A549 treated with ZK216348 at 1 μM for 4 hours (cell line): ENCODE measurements around the gene KRTAP9-6. TPM values are rescaled to one million over a fixed set of nuclear protein-coding genes. Genes with fewer than 3 reads are reported as not detected.

Source experiments
- total RNA-seq: library from RNA; stranded (reverse); fragments of 200-300 nt; extraction: Qiagen RNA extraction; gene quantifications from 5 replicates; pipeline ENCODE4 v1.2.3, GENCODE V29; 2022; ENCODE audit warnings: low read depth

KRTAP9-6 gene
- not detected in 5 replicates for total RNA-seq

GRCh38 chr17:41265078-41265477 is at the start of gene KRTAP9-6:
TSS of gene KRTAP9-6 (plus strand) at chr17:41265378. CDS start at chr17:41265378, 0 bp downstream.

GRCh38 chr17:41226598-41227095 is 38.5 kb upstream of the KRTAP9-6 start, which contains the start of gene KRTAP9-2:
TSS of gene KRTAP9-2 (plus strand) at chr17:41226648. CDS start at chr17:41226655, 7 bp downstream.

GRCh38 chr17:41232399-41233105 is 32.6 kb upstream of the KRTAP9-6 start, which contains the start of gene KRTAP9-3:
TSS of gene KRTAP9-3 (plus strand) at chr17:41232449. CDS start at chr17:41232502, 53 bp downstream.

GRCh38 chr17:41237949-41238437 is 27.2 kb upstream of the KRTAP9-6 start, which contains the start of gene KRTAP9-8:
TSS of gene KRTAP9-8 (plus strand) at chr17:41237999. CDS start at chr17:41238052, 53 bp downstream.

GRCh38 chr17:41249637-41250240 is 15.4 kb upstream of the KRTAP9-6 start, which contains the start of gene KRTAP9-4:
TSS of gene KRTAP9-4 (plus strand) at chr17:41249687. CDS start at chr17:41249721, 34 bp downstream.

GRCh38 chr17:41255381-41256290 is 9.5 kb upstream of the KRTAP9-6 start, which contains the start of gene KRTAP9-9:
TSS of gene KRTAP9-9 (plus strand) at chr17:41255384.

GRCh38 chr17:41275648-41276190 is 10.5 kb downstream of the KRTAP9-6 start, which contains the start of gene KRTAP9-7:
TSS of gene KRTAP9-7 (plus strand) at chr17:41275698. CDS start at chr17:41275698, 0 bp downstream.

GRCh38 chr17:41301916-41302901 is 37.0 kb downstream of the KRTAP9-6 start, which contains the start of gene KRTAP29-1:
TSS of gene KRTAP29-1 (minus strand) at chr17:41302851. CDS start at chr17:41302851, 0 bp downstream.

GRCh38 chr17:41308918-41309359 is 43.8 kb downstream of the KRTAP9-6 start, which contains the start of gene KRTAP16-1:
TSS of gene KRTAP16-1 (minus strand) at chr17:41309309. CDS start at chr17:41309253, 56 bp downstream.

GRCh38 chr17:41315204-41315794 is 50.1 kb downstream of the KRTAP9-6 start, which contains the start of gene KRTAP17-1:
TSS of gene KRTAP17-1 (minus strand) at chr17:41315710. CDS start at chr17:41315650, 60 bp downstream.

Other genes starting within 250 kb of the KRTAP9-6 start
- gene KRTAP1-5, start 238.2 kb upstream of the KRTAP9-6 start, total RNA-seq, result not detected in 5 replicates
- gene KRTAP1-4, start 235.2 kb upstream of the KRTAP9-6 start, total RNA-seq, result not detected in 5 replicates
- not detected in 5 replicates for gene KRTAP1-3, start 230.5 kb upstream of the KRTAP9-6 start, total RNA-seq
- gene KRTAP1-1, start 223.9 kb upstream of the KRTAP9-6 start, total RNA-seq, result not detected in 5 replicates
- not detected in 5 replicates for gene KRTAP2-1, start 218.1 kb upstream of the KRTAP9-6 start, total RNA-seq
- not detected in 5 replicates for gene KRTAP2-2, start 210.1 kb upstream of the KRTAP9-6 start, total RNA-seq
- not detected in 5 replicates for gene KRTAP2-3, start 205.3 kb upstream of the KRTAP9-6 start, total RNA-seq
- gene KRTAP2-4, start 199.5 kb upstream of the KRTAP9-6 start, total RNA-seq, result not detected in 5 replicates
- gene KRTAP4-7, start 181.2 kb upstream of the KRTAP9-6 start, total RNA-seq, result not detected in 5 replicates
- not detected in 5 replicates for gene KRTAP4-8, start 167.2 kb upstream of the KRTAP9-6 start, total RNA-seq
- not detected in 5 replicates for gene KRTAP4-16, start 163.2 kb upstream of the KRTAP9-6 start, total RNA-seq
- not detected in 5 replicates for gene KRTAP4-9, start 160.0 kb upstream of the KRTAP9-6 start, total RNA-seq
- not detected in 5 replicates for gene KRTAP4-11, start 147.0 kb upstream of the KRTAP9-6 start, total RNA-seq
- not detected in 5 replicates for gene KRTAP4-12, start 141.2 kb upstream of the KRTAP9-6 start, total RNA-seq
- gene KRTAP4-6, start 124.8 kb upstream of the KRTAP9-6 start, total RNA-seq, result not detected in 5 replicates
- gene KRTAP4-5, start 115.6 kb upstream of the KRTAP9-6 start, total RNA-seq, result not detected in 5 replicates
- not detected in 5 replicates for gene KRTAP4-4, start 104.6 kb upstream of the KRTAP9-6 start, total RNA-seq
- not detected in 5 replicates for gene KRTAP4-3, start 97.2 kb upstream of the KRTAP9-6 start, total RNA-seq
- not detected in 5 replicates for gene KRTAP4-2, start 87.2 kb upstream of the KRTAP9-6 start, total RNA-seq
- gene KRTAP4-1, start 80.5 kb upstream of the KRTAP9-6 start, total RNA-seq, result 0.32 TPM in 1 of 5 replicates, not detected in the others
- not detected in 5 replicates for gene KRTAP9-1, start 75.5 kb upstream of the KRTAP9-6 start, total RNA-seq
- not detected in 5 replicates for gene KRTAP9-2, start 38.7 kb upstream of the KRTAP9-6 start, total RNA-seq
- not detected in 5 replicates for gene KRTAP9-3, start 32.9 kb upstream of the KRTAP9-6 start, total RNA-seq
- not detected in 5 replicates for gene KRTAP9-8, start 27.4 kb upstream of the KRTAP9-6 start, total RNA-seq
- not detected in 5 replicates for gene KRTAP9-4, start 15.7 kb upstream of the KRTAP9-6 start, total RNA-seq
- gene KRTAP9-9, start 10.0 kb upstream of the KRTAP9-6 start, total RNA-seq, result not detected in 5 replicates
- not detected in 5 replicates for gene KRTAP9-7, start 10.3 kb downstream of the KRTAP9-6 start, total RNA-seq
- not detected in 5 replicates for gene KRTAP29-1, start 37.5 kb downstream of the KRTAP9-6 start, total RNA-seq
- not detected in 5 replicates for gene KRTAP16-1, start 43.9 kb downstream of the KRTAP9-6 start, total RNA-seq
- not detected in 5 replicates for gene KRTAP17-1, start 50.3 kb downstream of the KRTAP9-6 start, total RNA-seq
- not detected in 5 replicates for gene KRT33A, start 85.5 kb downstream of the KRTAP9-6 start, total RNA-seq
- not detected in 5 replicates for gene KRT33B, start 104.4 kb downstream of the KRTAP9-6 start, total RNA-seq
- gene KRT34, start 116.9 kb downstream of the KRTAP9-6 start, total RNA-seq, result 0.20 to 0.78 TPM (median 0.31 TPM) in 5 replicates
- not detected in 5 replicates for gene KRT31, start 132.2 kb downstream of the KRTAP9-6 start, total RNA-seq
- gene KRT37, start 159.2 kb downstream of the KRTAP9-6 start, total RNA-seq, result not detected in 5 replicates
- not detected in 5 replicates for gene KRT38, start 175.6 kb downstream of the KRTAP9-6 start, total RNA-seq
- not detected in 5 replicates for gene KRT32, start 202.0 kb downstream of the KRTAP9-6 start, total RNA-seq
- gene KRT35, start 215.8 kb downstream of the KRTAP9-6 start, total RNA-seq, result not detected in 5 replicates
- gene KRT36, start 224.5 kb downstream of the KRTAP9-6 start, total RNA-seq, result not detected in 5 replicates
- gene KRT13, start 240.2 kb downstream of the KRTAP9-6 start, total RNA-seq, result 0.21 to 0.28 TPM in 2 of 5 replicates, not detected in the others